Retinal pigment epithelial cell (primary cell): Measurements from ENCODE around the gene PTGER1.

Experiments
- DNase-seq: peaks from one replicate; pipeline ENCODE4 v3.0.0-alpha.2; 2010; ENCODE audit warnings: low read depth
- H3K4me3 ChIP-seq: 2 replicates; pipeline ENCODE4 v1.5.1; 2011; ENCODE audit warnings: mild to moderate bottlenecking, low read length, control low read depth, moderate library complexity
- TF ChIP-seq, protein P1 (sequence below): conservative IDR thresholded peaks from 2 replicates; pipeline ENCODE4 v1.5.1; 2011; ENCODE audit warnings: low read depth, low read length, control low read depth, inconsistent platforms

The PTGER1 gene

DNA sequence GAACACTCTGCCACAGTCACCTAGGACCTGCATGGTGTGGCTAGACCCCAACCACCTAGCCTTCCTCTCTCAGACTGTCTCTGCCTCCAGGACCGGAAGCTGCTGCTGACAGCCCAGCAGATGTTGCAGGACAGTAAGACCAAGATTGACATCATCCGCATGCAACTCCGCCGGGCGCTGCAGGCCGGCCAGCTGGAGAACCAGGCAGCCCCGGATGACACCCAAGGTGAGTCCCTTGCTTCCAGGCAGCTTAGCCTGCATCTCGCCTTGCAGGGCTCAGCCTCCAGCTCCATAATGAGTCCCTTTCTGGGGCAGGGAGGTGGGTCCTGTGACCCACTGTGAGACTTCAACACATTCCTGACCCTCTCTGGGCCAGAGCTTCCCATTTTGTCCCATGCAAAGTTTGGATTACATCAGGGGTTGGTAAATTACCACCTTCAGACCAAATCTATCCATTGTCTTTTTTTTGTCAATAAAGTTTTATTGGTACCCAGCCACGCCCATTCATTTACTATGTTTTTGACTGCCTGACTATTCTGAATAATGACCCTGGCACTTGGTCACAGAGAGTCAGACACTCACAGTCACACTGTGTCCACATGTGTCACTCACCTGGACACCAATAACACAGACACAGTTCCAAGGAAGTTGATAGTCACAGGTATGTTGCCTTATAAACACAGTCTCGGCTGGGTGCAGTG lies 28.7 kb downstream of the PTGER1 start:
- H3K4me3 ChIP-seq, result no peak overlapping the region
- no peak for DNase-seq
- TF ChIP-seq, protein P1, sequence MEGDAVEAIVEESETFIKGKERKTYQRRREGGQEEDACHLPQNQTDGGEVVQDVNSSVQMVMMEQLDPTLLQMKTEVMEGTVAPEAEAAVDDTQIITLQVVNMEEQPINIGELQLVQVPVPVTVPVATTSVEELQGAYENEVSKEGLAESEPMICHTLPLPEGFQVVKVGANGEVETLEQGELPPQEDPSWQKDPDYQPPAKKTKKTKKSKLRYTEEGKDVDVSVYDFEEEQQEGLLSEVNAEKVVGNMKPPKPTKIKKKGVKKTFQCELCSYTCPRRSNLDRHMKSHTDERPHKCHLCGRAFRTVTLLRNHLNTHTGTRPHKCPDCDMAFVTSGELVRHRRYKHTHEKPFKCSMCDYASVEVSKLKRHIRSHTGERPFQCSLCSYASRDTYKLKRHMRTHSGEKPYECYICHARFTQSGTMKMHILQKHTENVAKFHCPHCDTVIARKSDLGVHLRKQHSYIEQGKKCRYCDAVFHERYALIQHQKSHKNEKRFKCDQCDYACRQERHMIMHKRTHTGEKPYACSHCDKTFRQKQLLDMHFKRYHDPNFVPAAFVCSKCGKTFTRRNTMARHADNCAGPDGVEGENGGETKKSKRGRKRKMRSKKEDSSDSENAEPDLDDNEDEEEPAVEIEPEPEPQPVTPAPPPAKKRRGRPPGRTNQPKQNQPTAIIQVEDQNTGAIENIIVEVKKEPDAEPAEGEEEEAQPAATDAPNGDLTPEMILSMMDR, result no peak

DNA sequence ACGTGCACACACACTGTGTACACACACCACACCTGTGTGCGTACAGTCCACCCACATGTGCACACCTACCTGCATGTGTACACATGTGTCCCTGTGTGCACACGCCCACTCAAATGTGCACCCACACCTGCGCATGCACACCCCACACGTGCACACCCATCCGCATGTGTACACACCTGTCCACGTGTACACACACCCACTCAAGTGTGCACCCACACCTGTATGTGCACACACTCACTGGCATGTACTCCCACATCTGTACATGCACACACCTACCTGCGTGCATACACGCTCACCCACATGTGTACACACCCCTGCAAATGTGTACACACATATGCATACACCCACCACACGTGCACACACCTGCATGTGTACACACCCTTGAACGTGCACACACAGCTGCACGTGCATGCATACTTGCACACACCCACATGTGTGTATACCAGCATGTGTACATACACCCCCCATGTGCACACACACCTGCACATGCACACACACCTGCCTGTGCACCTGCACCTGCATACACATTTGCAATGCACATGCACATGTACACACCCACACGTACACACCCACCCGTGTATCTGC lies 31.4 kb downstream of the PTGER1 start:
- no peak overlapping the region for H3K4me3 ChIP-seq
- DNase-seq, result no peak
- TF ChIP-seq, protein P1, result no peak

DNA sequence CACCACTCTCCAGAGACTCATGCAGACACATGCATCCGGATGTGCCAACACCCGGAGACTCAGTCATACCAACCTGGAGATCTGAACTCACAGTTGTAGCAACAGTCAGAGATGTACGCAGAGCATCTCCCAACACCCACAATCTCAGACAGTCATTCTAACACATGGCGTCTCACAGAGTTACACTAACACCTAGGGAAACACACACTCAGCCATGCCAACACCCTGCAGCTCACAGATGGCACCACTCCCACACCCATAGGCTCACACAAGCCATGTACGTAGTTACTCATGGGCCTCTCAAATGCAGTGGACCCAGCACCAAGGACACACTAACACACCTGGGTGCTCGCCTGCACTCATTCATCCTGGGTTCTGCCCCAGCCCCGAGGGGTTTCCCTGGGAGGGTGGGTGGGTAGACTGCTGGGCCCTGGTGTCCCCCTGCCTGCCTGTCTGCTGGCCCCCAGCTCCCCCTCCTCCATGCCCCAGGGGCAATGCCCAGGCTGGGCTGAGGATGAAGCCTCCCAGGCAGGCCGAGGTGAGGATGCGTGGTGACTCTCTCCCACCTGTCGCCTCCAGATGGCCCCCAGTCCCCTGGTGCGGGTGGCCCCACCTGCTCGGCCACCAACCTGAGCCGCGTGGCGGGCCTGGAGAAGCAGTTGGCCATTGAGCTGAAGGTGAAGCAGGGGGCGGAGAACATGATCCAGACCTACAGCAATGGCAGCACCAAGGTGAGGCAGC lies 32.1 kb downstream of the PTGER1 start:
- no peak for DNase-seq
- no peak overlapping the region for H3K4me3 ChIP-seq
- TF ChIP-seq, protein P1, result no peak

DNA sequence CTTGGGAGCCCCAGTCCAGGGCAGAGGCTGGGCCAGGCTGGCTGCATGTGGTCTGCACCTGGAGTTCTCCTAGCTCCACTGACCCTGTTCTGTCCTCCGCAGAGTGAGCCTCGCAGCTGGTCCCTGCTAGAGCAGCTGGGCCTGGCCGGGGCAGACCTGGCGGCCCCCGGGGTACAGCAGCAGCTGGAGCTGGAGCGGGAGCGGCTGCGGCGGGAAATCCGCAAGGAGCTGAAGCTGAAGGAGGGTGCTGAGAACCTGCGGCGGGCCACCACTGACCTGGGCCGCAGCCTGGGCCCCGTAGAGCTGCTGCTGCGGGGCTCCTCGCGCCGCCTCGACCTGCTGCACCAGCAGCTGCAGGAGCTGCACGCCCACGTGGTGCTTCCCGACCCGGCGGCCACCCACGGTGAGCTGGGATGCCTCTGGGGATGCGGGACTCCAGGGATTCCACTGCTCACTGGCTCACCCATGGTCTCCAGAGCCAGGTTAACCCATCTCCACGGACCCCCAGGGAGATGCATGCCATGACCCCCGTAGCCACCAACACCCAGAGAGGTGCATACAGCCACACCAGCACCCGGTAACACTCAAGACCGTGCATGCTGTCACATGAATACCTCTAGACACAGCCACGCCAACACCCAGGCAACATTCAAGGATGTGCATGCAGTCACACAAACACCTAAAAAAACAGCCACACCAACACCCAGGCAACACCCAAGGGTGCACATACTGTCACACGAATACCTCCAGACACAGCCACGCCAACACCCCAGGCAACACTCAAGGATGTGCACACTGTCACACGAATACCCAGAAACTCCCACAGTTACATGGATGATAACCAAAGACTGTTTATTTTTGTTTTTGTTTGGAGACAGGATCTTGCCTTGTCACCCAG lies 33.9 kb downstream of the PTGER1 start:
- H3K4me3 ChIP-seq, result no peak overlapping the region
- DNase-seq, result no peak
- TF ChIP-seq, protein P1, result no peak

DNA sequence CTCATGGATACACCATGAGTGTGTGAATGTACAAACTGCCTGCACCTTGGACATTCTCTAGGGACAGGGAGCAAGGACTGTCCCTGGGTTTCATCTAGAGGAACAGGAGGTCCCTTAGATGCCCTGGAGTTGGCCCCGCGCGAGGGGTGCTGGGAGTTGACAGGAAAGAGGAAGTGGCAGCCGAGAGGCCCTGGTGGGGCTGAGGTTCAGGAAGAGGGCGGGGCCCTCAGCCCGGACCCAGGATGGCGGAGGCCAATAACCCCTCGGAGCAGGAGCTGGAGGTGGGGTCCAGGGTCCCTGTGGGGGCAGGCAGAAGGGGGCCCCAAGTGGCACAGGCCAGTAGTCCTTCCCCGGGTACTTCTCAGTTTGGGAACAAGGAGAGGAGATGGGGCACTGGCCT lies 35.1 kb downstream of the PTGER1 start:
- DNase-seq, result no peak
- no peak overlapping the region for H3K4me3 ChIP-seq
- TF ChIP-seq, protein P1, result no peak

DNA sequence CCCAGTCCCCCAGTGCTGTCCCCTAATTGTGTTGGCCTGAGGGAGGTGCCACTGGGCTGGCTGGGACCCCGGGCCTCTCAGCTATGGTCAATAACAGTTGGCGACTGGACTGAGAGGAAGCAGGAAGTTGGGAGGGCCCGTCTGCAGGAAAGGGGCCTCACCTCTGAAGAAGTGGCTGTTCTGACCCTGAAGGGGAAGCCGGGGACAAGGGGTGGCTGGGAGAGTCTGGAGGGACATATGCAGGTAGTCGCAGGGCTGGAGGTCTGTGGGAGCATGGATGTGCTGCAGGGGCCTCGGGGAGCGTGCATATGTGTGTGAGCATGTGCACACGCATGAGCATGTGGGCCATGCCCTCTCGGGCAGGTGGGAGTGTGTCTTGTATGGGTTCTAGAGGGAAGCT lies 36.1 kb downstream of the PTGER1 start:
- TF ChIP-seq, protein P1, result no peak
- no peak for DNase-seq
- no peak overlapping the region for H3K4me3 ChIP-seq
